ENCODE results near the gene ICAM1.

- TF ChIP-seq POLR2A (IDR thresholded peaks at IDR 0.05) (no peak), CTCF (IDR thresholded peaks at IDR 0.05) (no peak)
Measured at GRCh38 chr19:10271543-10272086, 695 bp downstream of the ICAM1 start.

Data from heart left ventricle (tissue), 13 donors.